Fibroblast of pulmonary artery (primary cell): ENCODE results near the gene KLHL15.
A peak's percentile ranks its signal among the peaks of the same experiment; 100 is the strongest.
"Not testable (repeated sequence)": the region's sequence is repeated elsewhere in the genome, so short reads cannot be mapped to it uniquely, and the experiment has no call there.

Source experiments
- DNase-seq: peaks from one replicate; pipeline ENCODE4 v3.0.0-alpha.2; 2010; ENCODE audit warnings: low read depth
- H3K4me3 ChIP-seq: replicated peaks from 2 replicates; pipeline ENCODE4 v1.5.1; 2011; ENCODE audit warnings: low read depth, mild to moderate bottlenecking, control low read depth, low read length, moderate library complexity
- CTCF ChIP-seq: IDR thresholded peaks from 2 replicates; pipeline ENCODE4 v1.5.1; 2011; ENCODE audit warnings: mild to moderate bottlenecking, control low read depth, low read length, inconsistent platforms; ENCODE audit errors: missing control alignments

Gene KLHL15

GRCh38 chrX:23981222-23981621 lies 45.8 kb downstream of the KLHL15 start:
- no peak overlapping the region for H3K4me3 ChIP-seq
- no peak for DNase-seq
- TF ChIP-seq CTCF = no peak

DNA sequence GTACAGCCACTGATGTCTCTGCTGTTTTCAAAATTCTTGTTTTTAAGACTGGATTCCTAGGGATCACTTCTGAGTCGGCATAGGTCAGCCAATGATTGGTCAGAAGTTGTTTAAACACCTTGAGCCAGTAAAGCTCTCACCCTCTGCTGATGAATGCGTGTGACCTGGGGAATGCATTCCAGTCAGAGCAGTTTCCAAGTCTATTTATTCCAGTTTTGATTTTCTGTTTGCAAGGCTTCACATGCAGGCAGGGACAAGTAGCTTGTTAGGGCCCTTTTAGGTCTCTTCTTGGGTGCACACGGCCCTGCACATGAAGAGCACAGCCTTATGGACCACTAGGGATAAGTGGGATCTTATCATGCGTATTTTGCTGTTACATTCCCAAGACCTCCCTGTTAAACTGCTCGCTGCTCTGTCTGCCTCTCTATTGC lies 47.0 kb downstream of the KLHL15 start:
- DNase-seq = no peak

DNA sequence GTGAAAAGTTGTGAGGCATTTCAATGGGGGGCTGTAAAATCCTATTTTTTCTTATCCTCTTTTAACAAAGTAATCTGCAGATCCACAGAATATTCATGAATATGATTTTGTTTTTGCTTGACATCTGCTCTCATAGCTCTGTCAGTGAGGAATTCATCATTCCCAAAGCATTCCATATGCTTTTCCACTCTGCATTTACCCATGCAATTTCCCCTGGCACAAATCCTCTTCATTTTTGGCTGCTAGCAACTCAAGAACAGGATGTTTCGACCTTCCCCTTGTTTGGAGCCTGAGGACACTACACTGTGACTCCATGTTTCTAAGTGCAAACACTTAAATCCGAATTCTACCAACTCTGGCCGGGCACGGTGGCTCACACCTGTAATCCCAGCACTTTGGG lies 48.5 kb downstream of the KLHL15 start:
- H3K4me3 ChIP-seq = no peak overlapping the region
- DNase-seq = peak; percentile 14
- TF ChIP-seq CTCF = no peak

More for the DNA sequence above, 47.0 kb downstream of the KLHL15 start:
- no peak overlapping the region for H3K4me3 ChIP-seq
- TF ChIP-seq CTCF = no peak

DNA sequence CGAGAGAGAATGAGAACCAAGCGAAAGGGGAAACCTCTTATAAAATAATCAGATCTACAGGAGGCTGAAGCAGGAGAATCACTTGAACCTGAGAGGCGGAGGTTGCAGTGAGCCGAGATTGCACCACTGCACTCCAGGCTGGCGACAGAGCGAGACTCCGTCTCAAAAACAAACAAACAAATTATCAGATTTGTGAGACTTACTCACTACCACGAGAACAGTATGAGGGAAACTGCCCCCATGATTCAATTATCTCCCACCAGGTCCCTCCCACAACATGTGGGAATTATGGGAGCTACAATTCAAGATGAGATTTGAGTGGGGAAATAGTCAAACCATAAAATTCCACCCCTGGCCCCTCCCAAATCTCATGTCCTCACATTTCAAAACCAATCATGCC lies 61.4 kb downstream of the KLHL15 start:
- DNase-seq, H3K4me3 ChIP-seq: not testable (repeated sequence)

GRCh38 chrX:23964191-23964590 lies 62.8 kb downstream of the KLHL15 start:
- H3K4me3 ChIP-seq = no peak overlapping the region
- TF ChIP-seq CTCF = no peak
- DNase-seq = no peak

DNA sequence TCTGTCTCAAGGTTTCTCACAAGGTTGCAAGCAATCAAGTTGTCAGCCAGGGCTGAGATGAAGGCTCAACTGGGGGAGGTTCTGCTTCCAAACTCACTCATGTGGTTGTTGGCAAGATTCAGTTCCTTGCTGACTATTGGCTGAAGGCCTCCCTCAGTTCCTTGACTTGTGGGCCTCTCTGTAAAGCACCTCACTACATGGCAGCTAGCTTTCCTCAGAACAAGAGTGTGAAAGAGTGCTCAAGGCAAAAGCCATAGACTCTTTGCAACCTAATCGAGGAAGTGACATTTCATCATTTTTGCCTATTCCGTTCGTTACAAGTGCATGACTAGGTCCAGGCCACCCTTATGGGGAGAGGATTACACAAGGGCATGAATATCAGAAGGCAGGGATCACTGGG lies 67.2 kb downstream of the KLHL15 start:
- DNase-seq = no peak

DNA sequence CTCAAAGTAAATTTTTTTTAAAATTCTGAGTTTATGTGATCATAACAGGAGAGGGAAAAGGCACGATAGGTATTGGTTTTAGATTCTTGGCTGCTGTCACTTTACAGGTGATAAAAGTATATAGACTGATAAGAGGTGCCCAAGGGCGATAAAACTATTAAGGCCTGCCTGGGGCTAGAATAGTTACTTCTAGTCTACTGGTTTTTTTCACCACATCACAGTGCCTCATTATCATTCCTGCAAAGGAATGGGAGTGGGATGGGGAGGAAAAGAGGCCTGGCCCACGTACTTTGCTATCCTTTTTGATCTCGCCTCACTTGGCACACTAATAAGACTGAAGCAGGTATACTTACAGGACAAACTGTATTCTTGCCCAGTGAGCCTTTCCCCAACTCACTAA lies 72.6 kb downstream of the KLHL15 start:
- no peak for DNase-seq
- no peak overlapping the region for H3K4me3 ChIP-seq
- no peak for TF ChIP-seq CTCF

More for the DNA sequence above, 67.2 kb downstream of the KLHL15 start:
- no peak overlapping the region for H3K4me3 ChIP-seq
- no peak for TF ChIP-seq CTCF

DNA sequence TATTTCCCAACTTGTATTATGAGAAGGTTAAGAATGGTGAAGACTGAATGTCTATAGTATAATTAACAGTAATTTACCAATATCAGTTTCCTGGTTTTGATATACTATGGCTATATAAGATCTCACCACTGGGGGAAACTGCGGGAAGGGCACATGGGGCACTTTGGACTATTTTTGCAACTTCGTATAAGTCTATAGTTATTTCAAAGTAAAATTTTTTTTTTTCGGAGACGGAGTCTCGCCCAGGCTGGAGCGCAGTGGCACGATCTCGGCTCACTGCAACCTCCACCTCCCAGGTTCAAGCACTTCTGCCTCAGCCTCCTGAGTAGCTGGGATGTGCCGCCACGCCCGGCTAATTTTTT lies 73.1 kb downstream of the KLHL15 start:
- no peak for TF ChIP-seq CTCF
- no peak overlapping the region for H3K4me3 ChIP-seq
- DNase-seq = no peak
